GM18517 (cell line): ENCODE measurements around the gene MAF.

Experiments used
- ATAC-seq: cut with Tn5 transposase; IDR thresholded peaks from one replicate; pipeline ENCODE4 v1.9.1; 2021; ENCODE audit warnings: mild to moderate bottlenecking, moderate library complexity; ENCODE audit not compliant: unreplicated experiment

The MAF gene

GRCh38 chr16:79600638-79601091 is at the start of gene MAF:
Gene MAF (minus strand): TSS chr16:79600737. CDS start chr16:79599902, 835 bp downstream.
- no peak for ATAC-seq

- ATAC-seq = no peak
Observed at GRCh38 chr16:79648826-79649225, 48.3 kb upstream of the MAF start.

GRCh38 chr16:79647586-79647985 is 47.0 kb upstream of the MAF start:
- no peak for ATAC-seq

GRCh38 chr16:79645701-79646100 is 45.2 kb upstream of the MAF start:
- no peak for ATAC-seq

- no peak for ATAC-seq
Observed at GRCh38 chr16:79644971-79645667, 44.6 kb upstream of the MAF start.

GRCh38 chr16:79642652-79643051 is 42.1 kb upstream of the MAF start:
- no peak for ATAC-seq

- no peak for ATAC-seq
Observed at GRCh38 chr16:79640513-79641360, 40.2 kb upstream of the MAF start.

GRCh38 chr16:79639576-79640311 is 39.2 kb upstream of the MAF start:
- ATAC-seq = no peak

- no peak for ATAC-seq
Observed at GRCh38 chr16:79638386-79638785, 37.8 kb upstream of the MAF start.

- no peak for ATAC-seq
Observed at GRCh38 chr16:79635488-79635887, 35.0 kb upstream of the MAF start.

GRCh38 chr16:79634298-79634697 is 33.8 kb upstream of the MAF start:
- ATAC-seq = no peak

GRCh38 chr16:79632289-79632688 is 31.8 kb upstream of the MAF start:
- no peak for ATAC-seq

- ATAC-seq = no peak
Observed at GRCh38 chr16:79628988-79629387, 28.5 kb upstream of the MAF start.

- peak; percentile 93 for ATAC-seq
Observed at GRCh38 chr16:79628501-79628975, 28.0 kb upstream of the MAF start.

- ATAC-seq = no peak
Observed at GRCh38 chr16:79627092-79627491, 26.6 kb upstream of the MAF start.

GRCh38 chr16:79625738-79626137 is 25.2 kb upstream of the MAF start:
- no peak for ATAC-seq

- no peak for ATAC-seq
Observed at GRCh38 chr16:79623824-79624223, 23.3 kb upstream of the MAF start.

GRCh38 chr16:79623062-79623461 is 22.5 kb upstream of the MAF start:
- no peak for ATAC-seq

GRCh38 chr16:79621027-79621426 is 20.5 kb upstream of the MAF start:
- ATAC-seq = no peak

GRCh38 chr16:79618692-79619050 is 18.1 kb upstream of the MAF start:
- no peak for ATAC-seq

- no peak for ATAC-seq
Observed at GRCh38 chr16:79618041-79618691, 17.6 kb upstream of the MAF start.
